Central memory CD8-positive, alpha-beta T cell (primary cell): Measurements from ENCODE around the gene C3.
"Not testable (repeated sequence)": the region's sequence is repeated elsewhere in the genome, so short reads cannot be mapped to it uniquely, and the experiment has no call there.

Source experiments
- ATAC-seq: fragments of 150-1000 bp; cut with Tn5 transposase; replicated peaks from 2 replicates; pipeline ENCODE4 v1.10.0; 2022; ENCODE audit warnings: mild to moderate bottlenecking, moderate FRiP score, moderate number of reproducible peaks; ENCODE audit not compliant: poor library complexity, severe bottlenecking; ENCODE audit errors: extremely low read depth
- DNase-seq, 2 donors: peaks; one replicate each; pipeline ENCODE4 v3.0.0; 2021; ENCODE audit warnings: low spot score in 2 of 2
- H3K27ac Mint-ChIP-seq: one replicate; pipeline ENCODE4 v1.8.0; 2022; ENCODE audit warnings: low read depth, mild to moderate bottlenecking, moderate library complexity, mixed read lengths
- H3K27me3 Mint-ChIP-seq: one replicate; pipeline ENCODE4 v1.8.0; 2022; ENCODE audit warnings: mixed read lengths
- H3K36me3 Mint-ChIP-seq: one replicate; pipeline ENCODE4 v1.8.0; 2022; ENCODE audit warnings: mild to moderate bottlenecking, moderate library complexity, mixed read lengths; ENCODE audit not compliant: insufficient read depth
- H3K4me1 Mint-ChIP-seq: one replicate; pipeline ENCODE4 v1.8.0; 2022; ENCODE audit warnings: mixed read lengths
- H3K4me3 Mint-ChIP-seq: one replicate; pipeline ENCODE4 v1.8.0; 2022; ENCODE audit warnings: mild to moderate bottlenecking, moderate library complexity, mixed read lengths
- H3K9me3 Mint-ChIP-seq: one replicate; pipeline ENCODE4 v1.8.0; 2022; ENCODE audit warnings: mixed read lengths

The C3 gene

DNA sequence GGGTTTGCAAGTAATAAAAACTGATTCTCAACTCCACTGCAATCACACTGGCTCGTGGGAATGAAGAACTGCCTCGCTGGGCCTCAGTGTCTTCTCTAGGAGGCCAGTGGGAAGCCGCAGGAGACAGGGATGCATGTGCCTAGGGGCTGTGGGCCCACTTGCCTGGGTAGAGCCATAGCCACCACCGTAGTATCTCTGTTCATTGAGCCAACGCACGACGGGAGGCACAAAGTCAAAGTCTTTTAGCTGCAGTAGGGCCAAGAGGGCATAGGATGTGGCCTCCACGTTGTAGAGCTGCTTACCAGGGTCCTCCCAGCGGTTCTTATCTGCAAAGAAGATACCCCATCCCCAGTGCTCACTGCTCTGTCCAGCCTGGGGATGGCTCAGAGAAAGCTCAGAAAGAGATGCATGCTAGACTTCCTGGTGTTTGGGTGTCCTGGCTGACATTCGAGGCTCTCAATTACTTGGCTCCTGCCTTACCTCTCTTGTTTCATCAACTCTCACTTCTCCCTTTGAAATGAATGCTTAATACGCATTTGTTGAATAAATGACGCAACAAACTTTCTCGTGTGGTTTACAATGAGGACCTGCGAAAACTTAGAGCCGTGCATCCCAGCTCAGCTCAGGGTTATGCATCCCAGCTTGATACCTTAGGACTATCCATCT is 34.4 kb downstream of the C3 start:
- no peak for ATAC-seq
- Mint-ChIP-seq H3K27ac (no peak overlapping the region), H3K4me3 (no peak overlapping the region), H3K9me3 (no peaks in the 10 kb centered on the region), H3K27me3 (no peaks in the 10 kb centered on the region), H3K4me1 (no peaks in the 10 kb centered on the region), H3K36me3 (no peaks in the 10 kb centered on the region)
- DNase-seq, result no peak

DNA sequence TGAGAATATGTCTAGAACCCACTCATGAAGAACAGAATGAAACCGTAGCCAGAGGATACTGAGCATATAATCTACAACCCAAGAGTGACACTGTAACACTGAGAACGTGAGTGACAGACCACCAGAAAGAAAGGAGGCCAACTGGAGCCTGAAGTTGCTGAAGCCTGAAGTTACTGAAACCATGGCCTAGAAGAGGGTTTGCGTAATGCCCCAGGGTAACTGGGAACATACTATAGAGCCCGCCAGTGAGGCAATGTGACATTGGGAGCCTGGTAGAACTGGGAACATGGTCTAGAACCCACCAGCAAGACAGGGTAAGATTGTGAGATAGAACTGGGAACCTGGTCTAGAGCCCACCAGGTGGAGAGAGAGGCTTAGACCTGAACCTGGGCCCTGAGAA is 35.0 kb downstream of the C3 start:
- Mint-ChIP-seq H3K4me3 (no peak overlapping the region), H3K27ac (no peak overlapping the region), H3K9me3 (no peaks in the 10 kb centered on the region), H3K27me3 (no peaks in the 10 kb centered on the region), H3K36me3 (no peaks in the 10 kb centered on the region), H3K4me1 (peaks cover 3% of the 10 kb centered on the region)
- ATAC-seq, result no peak
- DNase-seq, result no peak

DNA sequence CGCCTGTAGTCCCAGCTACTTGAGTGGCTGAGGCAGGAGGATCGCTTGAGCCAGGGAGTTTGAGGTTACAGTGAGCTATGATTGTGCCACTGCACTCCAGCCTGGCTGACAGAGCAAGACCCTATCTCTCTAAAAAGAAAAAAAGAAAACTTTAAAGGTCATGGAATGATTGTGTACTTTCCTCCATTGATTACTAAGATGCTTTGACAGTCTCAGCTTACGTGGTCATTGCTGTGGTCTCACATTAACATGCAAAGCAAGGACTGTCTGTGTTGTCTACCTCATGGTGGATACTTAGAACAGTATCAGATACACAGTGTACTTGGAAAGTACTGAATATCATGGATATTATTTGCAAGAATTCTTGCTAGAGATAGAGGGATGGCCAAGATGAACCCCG is 36.5 kb downstream of the C3 start:
- ATAC-seq (no peak), DNase-seq (no peak)
- no peaks in the 10 kb centered on the region for H3K36me3 Mint-ChIP-seq
- H3K4me3 Mint-ChIP-seq, result no peak overlapping the region
- no peaks in the 10 kb centered on the region for H3K27me3 Mint-ChIP-seq
- H3K4me1 Mint-ChIP-seq, result peaks cover 6% of the 10 kb centered on the region
- H3K9me3 Mint-ChIP-seq, result no peaks in the 10 kb centered on the region
- H3K27ac Mint-ChIP-seq, result no peak overlapping the region

DNA sequence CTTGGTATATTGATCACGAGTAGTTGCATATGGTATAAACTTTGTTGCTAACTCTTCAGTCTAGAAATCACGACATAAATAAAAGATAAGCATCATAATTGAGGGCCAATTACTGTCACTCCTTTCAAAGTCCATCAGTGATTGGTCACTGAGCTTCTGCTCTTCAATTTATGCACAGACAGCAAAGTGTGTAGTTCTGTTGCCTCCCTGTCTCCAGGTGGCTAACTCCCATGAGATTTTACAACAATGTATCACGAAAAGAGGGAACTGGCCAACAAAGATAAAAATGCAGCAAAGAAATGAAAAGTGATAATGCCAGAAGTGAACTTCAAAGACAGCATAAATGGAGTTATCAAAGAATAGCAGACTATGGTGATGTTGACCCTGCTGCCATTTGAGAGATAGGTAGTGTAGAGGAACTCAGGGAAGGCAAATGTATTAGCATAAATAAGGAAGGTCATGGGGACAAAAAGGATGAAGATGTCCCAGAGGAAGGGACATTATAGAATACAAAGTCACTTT is 37.8 kb downstream of the C3 start:
- DNase-seq (no peak), ATAC-seq (no peak)
- H3K27ac Mint-ChIP-seq, result no peak overlapping the region
- H3K36me3 Mint-ChIP-seq, result no peaks in the 10 kb centered on the region
- H3K27me3 Mint-ChIP-seq, result no peaks in the 10 kb centered on the region
- H3K4me3 Mint-ChIP-seq, result no peak overlapping the region
- H3K9me3 Mint-ChIP-seq, result peaks cover 2% of the 10 kb centered on the region
- H3K4me1 Mint-ChIP-seq, result peaks cover 17% of the 10 kb centered on the region

DNA sequence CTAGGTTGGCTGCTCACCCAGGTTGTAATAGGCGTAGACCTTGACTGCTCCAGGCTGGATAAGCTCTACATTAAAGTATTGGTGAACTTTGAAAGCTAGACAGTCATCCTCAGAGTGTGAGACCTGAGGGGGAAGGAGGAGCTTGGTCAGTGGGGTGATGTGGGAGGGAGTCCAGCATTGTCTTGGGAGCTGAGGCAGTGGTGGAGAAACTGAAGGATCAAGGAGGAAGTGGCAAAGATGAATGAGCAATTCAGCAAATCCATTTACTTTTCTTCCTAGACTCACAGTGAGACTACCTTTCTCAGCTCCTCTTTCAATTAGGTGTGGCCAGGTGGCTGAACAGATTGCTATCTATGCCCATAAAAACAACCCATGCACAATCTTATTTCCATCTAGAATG is 40.3 kb downstream of the C3 start:
- Mint-ChIP-seq H3K9me3 (peaks cover 4% of the 10 kb centered on the region), H3K27me3 (no peaks in the 10 kb centered on the region), H3K4me1 (peaks cover 36% of the 10 kb centered on the region), H3K4me3 (no peak overlapping the region), H3K27ac (peak overlapping the region; percentile 26), H3K36me3 (peaks cover 2% of the 10 kb centered on the region)
- ATAC-seq (no peak), DNase-seq (no peak)

DNA sequence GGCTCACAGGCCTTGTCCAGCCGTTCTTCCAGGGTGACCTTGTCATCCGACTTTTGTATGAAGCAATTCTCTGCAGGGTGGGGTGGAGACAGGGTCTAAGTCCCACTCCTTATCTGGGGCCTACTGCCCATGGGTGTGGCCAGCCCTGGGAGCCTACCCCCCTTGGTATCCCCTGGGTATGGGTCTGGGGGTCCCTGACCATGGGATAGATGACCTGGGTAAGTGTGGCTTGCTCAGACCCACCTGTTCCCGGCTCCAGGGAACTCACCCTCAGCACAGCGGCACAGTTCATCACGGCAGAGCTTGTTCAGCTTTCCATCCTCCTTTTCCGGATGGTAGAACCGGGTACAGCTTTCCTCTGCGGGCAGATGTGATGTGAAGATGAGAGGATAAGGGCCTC is 41.3 kb downstream of the C3 start:
- Mint-ChIP-seq H3K4me1 (peaks cover 46% of the 10 kb centered on the region), H3K27ac (no peak overlapping the region), H3K9me3 (peaks cover 4% of the 10 kb centered on the region), H3K27me3 (no peaks in the 10 kb centered on the region), H3K36me3 (peaks cover 4% of the 10 kb centered on the region), H3K4me3 (no peak overlapping the region)
- DNase-seq (no peak), ATAC-seq (no peak)

DNA sequence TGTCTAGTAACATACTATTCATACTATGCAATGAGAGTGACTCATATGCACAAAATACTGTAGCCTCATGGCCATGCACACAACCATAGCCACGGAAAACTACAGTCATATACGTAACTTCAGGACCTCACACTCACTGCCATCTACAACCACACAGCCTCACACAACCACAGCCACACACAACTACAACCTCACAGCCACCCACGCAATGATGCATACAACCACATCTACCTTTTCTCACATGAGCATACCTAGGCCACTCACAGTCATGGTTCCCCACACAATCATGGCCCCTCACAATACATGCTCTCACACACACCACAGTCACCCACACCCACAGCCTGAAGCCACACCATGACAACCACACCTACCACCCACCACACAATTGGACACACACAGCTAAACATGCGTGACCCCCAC is 41.8 kb downstream of the C3 start:
- Mint-ChIP-seq H3K27ac (no peak overlapping the region), H3K9me3 (peaks cover 4% of the 10 kb centered on the region), H3K4me1 (peaks cover 49% of the 10 kb centered on the region), H3K27me3 (no peaks in the 10 kb centered on the region), H3K4me3 (no peak overlapping the region), H3K36me3 (peaks cover 4% of the 10 kb centered on the region)
- no peak for ATAC-seq
- DNase-seq, result no peak

DNA sequence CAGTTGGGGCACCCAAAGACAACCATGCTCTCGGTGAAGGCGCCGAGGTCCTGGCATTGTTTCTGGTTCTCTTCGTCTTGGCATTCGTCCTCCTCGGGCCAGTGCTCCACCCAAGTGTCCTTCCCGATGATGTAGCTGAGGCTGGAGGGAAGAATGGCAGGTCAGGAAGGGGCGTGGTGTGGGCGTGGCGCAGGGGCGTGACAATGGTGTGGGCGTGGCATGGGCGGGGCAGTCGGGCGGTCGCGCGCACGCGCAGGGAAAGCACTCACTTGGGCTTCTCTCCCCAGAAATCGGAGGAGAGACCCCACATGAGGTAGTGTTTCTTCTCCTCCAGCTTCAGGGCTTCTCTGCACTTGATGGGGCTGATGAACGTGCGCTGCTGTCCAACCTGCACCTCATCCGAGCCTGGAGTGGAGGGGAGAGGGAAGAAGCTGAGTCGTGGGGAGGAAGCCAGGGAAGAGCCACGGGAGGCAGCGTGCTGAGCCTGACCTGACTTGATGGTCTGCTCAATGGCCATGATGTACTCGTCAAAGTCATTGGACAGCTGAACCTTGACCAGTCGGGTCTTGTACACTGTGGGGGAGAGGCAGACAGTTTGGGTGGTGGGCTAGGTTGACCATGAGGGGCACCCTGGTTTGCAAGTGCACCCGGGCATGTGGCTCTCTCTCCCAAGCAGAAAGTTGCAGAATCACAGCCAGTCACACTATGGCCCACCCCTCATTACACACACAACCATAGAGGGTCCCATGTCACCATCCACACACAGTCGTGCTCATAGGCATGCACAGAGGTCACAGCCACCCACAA is 42.4 kb downstream of the C3 start:
- ATAC-seq (no peak), DNase-seq (peak; percentile 25 to 27)
- H3K4me3 Mint-ChIP-seq, result peak overlapping the region; percentile 51
- H3K9me3 Mint-ChIP-seq, result peaks cover 4% of the 10 kb centered on the region
- H3K36me3 Mint-ChIP-seq, result peaks cover 4% of the 10 kb centered on the region
- no peak overlapping the region for H3K27ac Mint-ChIP-seq
- H3K4me1 Mint-ChIP-seq, result peaks cover 49% of the 10 kb centered on the region
- H3K27me3 Mint-ChIP-seq, result no peaks in the 10 kb centered on the region

DNA sequence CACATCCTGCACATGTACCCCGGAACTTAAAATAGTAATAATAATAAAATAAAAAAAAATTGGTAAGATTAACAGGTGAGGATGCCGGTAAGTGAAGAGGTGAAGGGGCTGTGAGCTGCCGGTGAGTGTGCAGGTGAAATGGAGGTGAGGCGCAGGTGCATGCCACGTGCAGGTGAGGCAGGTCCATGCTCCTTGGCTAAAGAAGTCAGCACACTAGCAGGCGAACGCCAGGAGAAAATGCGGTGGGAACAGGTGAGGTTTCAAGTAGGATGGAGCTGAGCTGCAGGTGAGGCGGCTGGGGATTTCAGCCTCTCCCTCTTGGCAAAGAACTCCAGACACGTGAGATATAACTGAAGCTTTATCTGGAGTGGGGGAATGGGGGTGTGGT is 43.0 kb downstream of the C3 start:
- ATAC-seq (no peak), DNase-seq (no peak)
- Mint-ChIP-seq H3K27ac (no peak overlapping the region), H3K4me3 (peak overlapping the region; percentile 51), H3K36me3 (peaks cover 4% of the 10 kb centered on the region), H3K9me3 (peaks cover 4% of the 10 kb centered on the region), H3K27me3 (no peaks in the 10 kb centered on the region), H3K4me1 (peaks cover 53% of the 10 kb centered on the region)

DNA sequence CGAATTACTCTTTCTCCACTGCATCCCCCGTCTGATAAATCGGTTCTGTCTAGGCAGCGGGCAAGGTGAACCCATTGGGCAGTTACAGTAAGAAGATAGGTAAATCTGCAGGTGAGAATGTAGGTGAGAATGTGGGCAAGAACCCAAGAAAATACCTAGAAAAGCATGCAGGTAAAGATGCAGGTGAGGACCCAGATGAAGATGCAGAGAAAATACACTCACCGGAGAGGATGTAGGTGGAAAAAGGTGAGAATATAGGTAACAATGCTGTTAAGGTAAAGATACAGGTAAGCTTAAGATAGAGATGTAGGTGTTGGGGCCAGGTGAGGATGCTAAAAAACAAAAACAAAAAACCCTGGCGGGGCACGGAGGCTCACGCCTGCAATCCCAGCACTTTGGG is 44.2 kb downstream of the C3 start:
- Mint-ChIP-seq H3K36me3 (peaks cover 4% of the 10 kb centered on the region), H3K4me1 (peaks cover 60% of the 10 kb centered on the region), H3K9me3 (peaks cover 4% of the 10 kb centered on the region), H3K27me3 (no peaks in the 10 kb centered on the region), H3K27ac (peak overlapping the region; percentile 1), H3K4me3 (no peak overlapping the region)
- no peak for DNase-seq
- ATAC-seq, result no peak

DNA sequence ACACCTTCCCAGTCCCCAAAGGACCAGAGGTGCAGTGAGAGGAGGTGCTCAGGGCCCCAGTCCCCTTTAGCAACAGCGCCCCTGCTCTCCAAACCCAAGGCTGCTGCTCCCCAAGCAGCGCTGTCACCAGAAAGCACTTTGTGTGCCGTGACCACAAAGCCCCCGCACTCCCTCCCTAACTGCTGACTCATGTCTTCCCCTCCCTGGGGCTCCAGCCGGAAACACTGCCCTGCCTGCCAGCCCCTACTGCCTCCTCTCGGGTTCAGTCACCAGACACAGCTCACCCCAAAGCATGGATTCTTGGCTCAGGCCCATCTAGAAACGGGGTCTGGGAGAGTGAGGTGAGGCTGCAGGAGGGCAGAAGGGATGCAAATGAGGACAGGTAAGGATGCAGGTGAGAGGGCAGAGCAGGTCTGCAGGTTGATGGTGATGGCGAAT is 45.6 kb downstream of the C3 start:
- H3K9me3 Mint-ChIP-seq, result peaks cover 4% of the 10 kb centered on the region
- ATAC-seq (peak; percentile 73), DNase-seq (peak; percentile 59 to 83)
- H3K27ac Mint-ChIP-seq, result peak overlapping the region; percentile 77
- no peaks in the 10 kb centered on the region for H3K27me3 Mint-ChIP-seq
- peaks cover 7% of the 10 kb centered on the region for H3K36me3 Mint-ChIP-seq
- peaks cover 64% of the 10 kb centered on the region for H3K4me1 Mint-ChIP-seq
- peak overlapping the region; percentile 70 for H3K4me3 Mint-ChIP-seq

DNA sequence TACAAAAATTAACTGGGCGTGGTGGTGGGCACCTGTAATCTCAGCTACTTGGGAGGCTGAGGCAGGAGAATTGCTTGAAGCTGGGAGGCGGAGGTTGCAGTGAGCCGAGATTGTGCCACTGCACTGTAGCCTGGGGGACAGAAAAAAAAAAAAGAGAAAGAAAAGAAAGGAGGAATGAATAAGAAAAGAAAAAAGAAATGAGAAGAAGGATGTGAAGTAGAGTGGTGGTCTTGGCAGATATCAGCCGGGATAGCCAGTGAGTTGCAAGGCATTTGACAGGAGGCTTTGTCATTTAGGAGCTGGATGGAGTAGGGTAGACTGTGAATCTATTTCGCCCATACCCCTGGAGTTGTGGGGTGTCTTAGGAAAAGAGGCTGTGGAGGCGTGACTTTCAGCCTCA is 46.0 kb downstream of the C3 start:
- DNase-seq, ATAC-seq, H3K27me3 Mint-ChIP-seq, H3K9me3 Mint-ChIP-seq: not testable (repeated sequence)
- H3K4me3 Mint-ChIP-seq, result peak overlapping the region; percentile 70
- peak overlapping the region; percentile 77 for H3K27ac Mint-ChIP-seq
- H3K4me1 Mint-ChIP-seq, result peaks cover 69% of the 10 kb centered on the region
- peaks cover 12% of the 10 kb centered on the region for H3K36me3 Mint-ChIP-seq
